ENCODE measurements around the gene CATSPER3. TPM values are rescaled to one million over a fixed set of nuclear protein-coding genes. Genes with fewer than 3 reads are reported as not detected.

CATSPER3 gene
- total RNA-seq, 1 donor from 2014 or later: 0.33 TPM

DNA sequence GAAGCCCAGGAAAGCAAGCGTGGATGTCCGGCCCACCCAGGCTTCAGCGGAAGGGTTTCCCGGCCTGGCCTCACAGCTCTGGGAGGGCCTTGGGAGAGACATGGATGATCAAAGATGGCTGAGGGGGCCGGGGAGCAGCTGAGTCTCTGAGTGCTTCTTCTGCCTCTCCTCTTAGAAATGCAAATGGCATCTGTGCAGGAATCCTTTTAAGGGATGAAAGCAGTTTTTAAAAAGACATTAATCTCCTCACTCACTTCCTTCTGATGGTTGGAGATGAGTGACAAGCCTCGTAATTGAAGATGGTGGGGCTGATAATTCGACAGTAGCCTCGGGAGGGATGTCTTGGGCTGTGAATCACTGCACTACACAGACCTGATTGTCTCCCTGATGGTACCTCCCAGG is 90.6 kb downstream of the CATSPER3 start:
- no peak for DNase-seq (ENCODE audit: low spot score)
- peaks cover 9% of the 10 kb centered on the region for H3K27me3 Mint-ChIP-seq (ENCODE audit: unreplicated experiment)
- H3K27ac Mint-ChIP-seq (ENCODE audit: unreplicated experiment): no peak overlapping the region
- TF ChIP-seq CTCF (IDR thresholded peaks at IDR 0.05; ENCODE audit: unreplicated experiment): no peak
- no peak overlapping the region for H3K4me3 Mint-ChIP-seq (ENCODE audit: unreplicated experiment)
- H3K36me3 Mint-ChIP-seq (ENCODE audit: low read depth, unreplicated experiment): no peaks in the 10 kb centered on the region
- H3K9me3 Mint-ChIP-seq (ENCODE audit: unreplicated experiment): no peaks in the 10 kb centered on the region
- no peaks in the 10 kb centered on the region for H3K4me1 Mint-ChIP-seq (ENCODE audit: unreplicated experiment)

GRCh38 chr5:135059000-135059923 is 91.6 kb downstream of the CATSPER3 start:
- H3K36me3 Mint-ChIP-seq (ENCODE audit: low read depth, unreplicated experiment): no peaks in the 10 kb centered on the region
- H3K4me1 Mint-ChIP-seq (ENCODE audit: unreplicated experiment): no peaks in the 10 kb centered on the region
- DNase-seq (ENCODE audit: low spot score): no peak

DNA sequence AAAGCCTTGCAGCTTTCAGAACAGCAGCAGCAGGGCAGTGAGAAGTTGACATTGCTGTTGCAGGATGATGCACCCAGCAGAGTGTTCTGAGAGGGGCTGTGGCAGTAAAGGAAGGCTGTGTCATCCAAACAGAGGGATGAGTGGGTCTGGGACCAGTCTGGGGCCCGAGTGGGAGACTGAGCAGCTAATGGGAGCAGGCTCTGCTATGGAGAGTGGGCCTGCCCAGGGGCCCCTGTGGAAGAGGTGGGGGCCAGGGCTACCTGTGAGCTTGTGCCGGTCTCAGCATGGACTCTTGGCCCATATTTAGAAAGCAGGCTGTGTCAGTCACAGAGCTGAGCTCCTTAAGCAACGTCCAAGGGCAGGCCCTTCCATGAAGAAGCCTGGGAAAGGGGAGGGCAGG is 92.3 kb downstream of the CATSPER3 start:
- no peak for TF ChIP-seq CTCF (IDR thresholded peaks at IDR 0.05; ENCODE audit: unreplicated experiment)
- peaks cover 7% of the 10 kb centered on the region for H3K27me3 Mint-ChIP-seq (ENCODE audit: unreplicated experiment)
- H3K27ac Mint-ChIP-seq (ENCODE audit: unreplicated experiment): no peak overlapping the region
- H3K4me3 Mint-ChIP-seq (ENCODE audit: unreplicated experiment): no peak overlapping the region
- DNase-seq (ENCODE audit: low spot score): no peak
- H3K36me3 Mint-ChIP-seq (ENCODE audit: low read depth, unreplicated experiment): no peaks in the 10 kb centered on the region
- H3K4me1 Mint-ChIP-seq (ENCODE audit: unreplicated experiment): no peaks in the 10 kb centered on the region
- no peaks in the 10 kb centered on the region for H3K9me3 Mint-ChIP-seq (ENCODE audit: unreplicated experiment)

More at GRCh38 chr5:135059000-135059923, 91.6 kb downstream of the CATSPER3 start:
- Mint-ChIP-seq H3K9me3 (ENCODE audit: unreplicated experiment) (no peaks in the 10 kb centered on the region), H3K27ac (ENCODE audit: unreplicated experiment) (no peak overlapping the region), H3K27me3 (ENCODE audit: unreplicated experiment) (peaks cover 9% of the 10 kb centered on the region), H3K4me3 (ENCODE audit: unreplicated experiment) (no peak overlapping the region)
- TF ChIP-seq CTCF (IDR thresholded peaks at IDR 0.05; ENCODE audit: unreplicated experiment): no peak

- H3K36me3 Mint-ChIP-seq (ENCODE audit: low read depth, unreplicated experiment): no peaks in the 10 kb centered on the region
Measured at GRCh38 chr5:135061001-135061400, 93.3 kb downstream of the CATSPER3 start.

More at GRCh38 chr5:135061001-135061400, 93.3 kb downstream of the CATSPER3 start:
- Mint-ChIP-seq H3K4me3 (ENCODE audit: unreplicated experiment) (no peak overlapping the region), H3K27me3 (ENCODE audit: unreplicated experiment) (peaks cover 7% of the 10 kb centered on the region), H3K9me3 (ENCODE audit: unreplicated experiment) (no peaks in the 10 kb centered on the region), H3K4me1 (ENCODE audit: unreplicated experiment) (no peaks in the 10 kb centered on the region), H3K27ac (ENCODE audit: unreplicated experiment) (no peak overlapping the region)
- no peak for TF ChIP-seq CTCF (IDR thresholded peaks at IDR 0.05; ENCODE audit: unreplicated experiment)
- DNase-seq (ENCODE audit: low spot score): no peak

Small RNA genes within 50 kb of the gene (microRNA-seq; reads per million reads assigned to microRNA genes)
- gene MIR4461 (ENCODE audit: unreplicated experiment): not detected

Other genes with a start within 250 kb of the CATSPER3 start
- gene CAMLG, start 229.4 kb upstream of the CATSPER3 start, total RNA-seq (ENCODE audit: unreplicated experiment): 35.6 TPM
- gene DDX46, start 209.1 kb upstream of the CATSPER3 start, total RNA-seq (ENCODE audit: unreplicated experiment): 59.4 TPM
- 43.5 TPM for gene C5orf24, start 121.9 kb upstream of the CATSPER3 start, total RNA-seq (ENCODE audit: unreplicated experiment)
- 40.5 TPM for gene TXNDC15, start 93.5 kb upstream of the CATSPER3 start, total RNA-seq (ENCODE audit: unreplicated experiment)
- 7.7 TPM for gene PCBD2, start 62.8 kb upstream of the CATSPER3 start, total RNA-seq (ENCODE audit: unreplicated experiment)
- gene PITX1, start 66.3 kb downstream of the CATSPER3 start, total RNA-seq (ENCODE audit: unreplicated experiment): 0.87 TPM